NCI-H2171 (cell line): ENCODE data around the gene UPB1.

ENCODE experiments used
- DNase-seq: peaks from one replicate; lab custom pipeline; 2025; lab: John Stamatoyannopoulos, UW

Gene UPB1

GRCh38 chr22:24566899-24567511, 71.9 kb downstream of the UPB1 start:
- DNase-seq: no peak

DNA sequence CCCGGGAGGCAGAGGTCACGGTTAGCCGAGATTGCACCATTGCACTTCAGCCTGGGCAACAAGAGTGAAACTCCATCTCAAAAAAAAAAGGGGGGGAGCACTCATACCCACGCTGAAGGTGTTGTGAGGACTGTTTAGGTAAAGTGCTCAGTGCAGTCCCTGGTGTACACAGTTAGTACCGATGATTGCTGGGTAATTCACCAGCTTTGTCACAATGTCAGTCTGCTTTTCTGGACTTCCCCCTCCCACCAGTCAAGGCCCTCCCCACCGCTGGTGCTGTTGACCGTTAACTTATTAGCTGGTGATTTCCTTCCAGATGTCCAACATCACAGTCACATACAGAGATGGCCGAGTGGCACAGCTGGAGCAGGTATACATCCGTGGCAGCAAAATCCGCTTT, 72.5 kb downstream of the UPB1 start:
- no peak for DNase-seq

GRCh38 chr22:24571266-24571665, 76.1 kb downstream of the UPB1 start:
- DNase-seq: no peak

- DNase-seq: no peak
Measured at GRCh38 chr22:24576778-24577177, 81.6 kb downstream of the UPB1 start.
